T-helper 9 cell (primary cell): ENCODE data around the gene CAMK2G.

ENCODE experiments used
- DNase-seq: peaks from one replicate; pipeline ENCODE4 v3.0.0-alpha.2; 2020

Gene CAMK2G

DNA sequence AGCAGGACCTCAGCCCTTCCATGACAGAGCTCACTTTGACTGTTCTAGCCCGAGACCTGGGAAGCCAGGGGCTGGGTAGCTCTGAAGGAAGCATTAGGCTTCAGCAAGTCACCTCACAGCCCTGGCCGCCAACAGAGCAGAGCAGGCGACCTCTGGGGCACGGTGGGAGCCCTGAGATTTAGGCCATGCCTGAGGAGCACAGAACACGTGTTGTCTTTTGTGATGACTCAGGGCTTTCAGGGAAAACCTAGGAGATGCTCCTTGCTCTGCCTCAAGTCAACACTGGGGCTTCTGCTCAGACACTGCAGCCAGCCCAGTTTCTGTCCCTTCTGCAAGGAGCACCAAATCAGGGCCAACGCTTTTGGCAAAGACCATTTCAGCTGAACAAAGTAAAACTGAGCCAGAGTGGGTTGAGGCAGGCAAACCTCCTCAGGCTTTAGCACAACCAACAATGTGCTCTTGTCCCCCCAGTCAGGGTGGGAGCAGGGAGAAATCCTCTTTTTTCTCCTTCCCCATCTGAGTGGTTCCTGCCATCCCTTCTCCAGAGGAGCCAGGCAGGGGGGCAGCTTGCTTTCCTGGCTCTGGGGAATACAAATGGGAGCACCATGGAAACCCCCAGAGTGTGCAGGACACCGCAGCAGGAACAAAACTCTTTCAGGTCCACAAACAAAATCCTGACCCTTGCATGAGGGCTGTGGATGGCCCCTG is 14.4 kb downstream of the CAMK2G start:
- DNase-seq = no peak

DNA sequence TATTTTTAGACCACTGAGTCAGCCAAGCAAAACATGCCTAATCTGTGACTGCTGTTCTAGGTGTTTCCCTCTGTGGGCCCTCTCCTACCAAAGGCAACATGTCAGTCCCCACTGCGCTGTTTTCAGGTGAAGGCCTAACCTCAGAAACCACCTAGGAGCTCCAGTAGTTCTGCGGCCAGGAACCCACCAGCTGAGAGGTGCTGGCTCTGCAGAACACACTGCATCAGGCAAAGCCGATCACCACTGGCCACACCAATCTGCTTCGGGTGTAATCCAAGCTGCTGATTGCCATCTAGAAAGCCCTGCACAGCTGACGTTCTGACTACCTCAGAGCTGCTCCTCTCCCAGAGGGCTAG is 14.9 kb downstream of the CAMK2G start:
- DNase-seq = peak; percentile 39

DNA sequence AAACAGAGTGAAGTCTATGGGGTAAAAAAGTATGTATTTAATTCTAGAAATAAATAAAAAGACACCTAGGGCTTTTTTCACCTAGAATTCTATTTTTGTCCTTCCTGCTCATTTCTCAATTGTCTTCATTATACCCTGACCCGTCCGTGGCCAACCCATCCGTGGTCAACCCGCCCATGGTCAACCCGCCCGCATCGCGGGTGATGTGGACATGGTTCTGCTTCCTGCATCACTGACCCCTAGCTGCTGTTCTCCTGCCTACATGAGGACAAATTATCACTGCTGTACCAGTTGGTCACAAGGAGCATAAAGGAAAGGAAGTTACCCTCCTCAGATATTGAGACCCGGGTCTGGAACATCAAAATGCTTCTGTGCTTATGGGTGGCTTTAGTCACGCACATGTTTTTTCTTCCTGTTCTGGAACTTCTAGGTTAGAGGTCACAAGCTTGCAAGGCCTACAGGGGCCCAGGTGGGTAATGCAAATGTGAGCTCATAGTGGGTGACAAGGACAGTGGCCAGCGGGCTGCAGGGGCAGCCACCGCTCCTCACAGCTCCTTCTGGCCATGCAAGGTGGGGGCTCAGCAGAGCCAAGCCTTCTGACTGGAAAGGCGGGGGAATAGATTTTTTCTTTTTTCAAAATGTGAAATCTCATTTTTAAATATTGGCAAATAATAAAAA is 15.5 kb downstream of the CAMK2G start:
- no peak for DNase-seq

DNA sequence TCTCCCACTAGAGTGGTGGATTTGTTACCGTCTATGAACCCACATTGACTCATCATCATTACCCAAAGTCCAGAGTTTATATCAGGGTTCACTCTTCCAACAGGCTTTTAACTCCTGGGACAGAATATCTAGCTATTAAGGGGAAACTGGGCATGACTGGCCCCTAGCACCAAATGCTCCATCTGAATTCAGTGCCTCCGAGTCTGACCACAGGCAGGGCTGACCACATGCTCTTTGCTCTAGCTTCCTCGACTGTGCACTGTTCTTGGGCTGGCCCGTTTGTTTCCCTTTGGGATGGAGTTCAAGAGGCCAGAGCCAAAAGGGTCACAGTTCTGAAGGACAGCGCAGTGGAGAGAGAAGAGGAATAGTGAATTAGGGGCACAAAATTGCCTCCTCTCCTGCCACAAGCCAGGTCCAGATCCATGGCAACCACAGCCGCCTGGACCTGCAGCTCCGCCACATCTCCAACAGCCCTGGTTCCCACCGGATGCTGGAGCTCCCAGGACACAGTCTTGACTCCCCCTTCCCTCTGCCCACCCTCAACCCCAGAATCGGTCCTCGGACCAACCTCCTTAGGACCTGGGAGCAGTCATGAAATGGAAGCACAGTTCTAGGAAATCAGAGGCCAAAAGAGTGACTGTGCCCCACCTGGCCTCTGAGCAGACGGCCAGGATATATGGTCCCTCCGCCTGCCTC is 16.2 kb downstream of the CAMK2G start:
- no peak for DNase-seq

DNA sequence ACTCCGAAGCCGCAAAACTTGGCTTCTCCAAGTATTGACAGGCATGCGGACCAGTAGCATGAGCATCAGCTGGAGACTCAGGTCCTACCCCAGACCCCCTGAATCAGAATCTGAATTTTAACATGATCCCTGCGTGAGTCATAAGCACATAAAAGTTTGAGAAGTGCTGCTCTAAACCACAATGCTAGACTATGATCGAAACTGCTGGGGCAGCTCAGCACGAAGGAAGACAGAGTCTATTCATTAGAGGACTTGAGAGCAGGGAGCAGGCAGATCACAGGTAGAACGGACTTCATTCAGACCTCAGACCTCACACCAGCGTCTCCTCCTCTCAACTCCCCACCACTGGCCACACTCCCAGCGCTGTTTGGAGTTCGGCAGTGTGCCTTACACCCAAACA is 16.9 kb downstream of the CAMK2G start:
- no peak for DNase-seq

DNA sequence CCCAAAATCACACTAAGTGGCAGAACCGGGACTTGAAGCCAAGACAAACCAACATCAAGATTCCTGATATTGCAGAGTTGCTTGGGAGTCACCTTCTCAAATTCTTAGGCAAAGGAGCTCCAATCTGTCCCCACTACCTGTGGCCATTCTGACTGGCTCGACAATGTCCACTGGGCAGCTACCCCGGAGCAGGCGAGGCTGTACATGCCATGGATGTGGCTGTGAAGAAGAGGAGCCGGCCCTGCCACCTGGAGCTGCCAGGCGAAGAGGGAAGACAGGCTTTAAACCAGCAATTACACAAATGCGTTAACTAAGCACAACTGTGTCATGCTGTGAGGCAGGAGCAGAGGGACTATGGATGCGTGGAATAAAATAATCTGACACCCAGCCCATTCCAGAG is 18.1 kb downstream of the CAMK2G start:
- DNase-seq = no peak

DNA sequence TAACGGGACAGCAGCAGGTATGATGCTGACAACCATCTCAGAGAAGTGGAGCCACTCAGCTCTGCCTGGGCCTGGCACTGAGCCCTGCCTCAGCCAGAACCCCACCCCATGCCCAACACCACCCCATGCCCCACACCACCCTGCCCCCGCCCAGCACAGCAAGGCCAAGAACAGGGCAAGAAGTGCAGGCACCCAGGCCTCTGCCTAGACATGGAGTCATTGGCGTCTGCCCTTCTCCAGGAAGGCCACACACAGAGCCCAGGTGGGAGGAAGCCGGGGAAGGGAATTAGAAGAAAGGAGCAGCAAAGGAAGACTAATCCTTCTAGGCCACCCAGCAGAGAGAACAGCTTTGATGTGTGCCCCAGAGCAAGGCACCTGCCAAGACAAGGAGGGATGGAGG is 18.9 kb downstream of the CAMK2G start:
- no peak for DNase-seq

DNA sequence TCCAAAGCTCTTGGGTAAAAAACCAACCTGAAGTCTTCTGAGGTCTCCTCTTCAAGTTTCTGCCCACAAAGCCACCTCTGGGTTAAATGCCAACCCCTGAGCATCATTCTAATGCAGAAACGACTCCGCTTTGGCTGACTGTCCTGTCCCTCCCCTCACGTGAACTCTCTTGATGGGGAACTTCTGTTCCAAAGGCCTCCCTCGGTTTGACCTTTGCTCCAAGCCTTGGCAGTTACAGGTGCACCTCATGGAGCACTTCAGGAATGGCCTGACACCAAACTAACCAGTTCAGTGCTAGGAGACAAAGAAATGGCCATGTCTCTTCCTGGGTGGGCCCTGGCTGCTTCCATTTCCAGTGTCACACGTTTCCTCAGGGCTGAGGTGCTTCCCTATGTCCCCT is 20.0 kb downstream of the CAMK2G start:
- no peak for DNase-seq

DNA sequence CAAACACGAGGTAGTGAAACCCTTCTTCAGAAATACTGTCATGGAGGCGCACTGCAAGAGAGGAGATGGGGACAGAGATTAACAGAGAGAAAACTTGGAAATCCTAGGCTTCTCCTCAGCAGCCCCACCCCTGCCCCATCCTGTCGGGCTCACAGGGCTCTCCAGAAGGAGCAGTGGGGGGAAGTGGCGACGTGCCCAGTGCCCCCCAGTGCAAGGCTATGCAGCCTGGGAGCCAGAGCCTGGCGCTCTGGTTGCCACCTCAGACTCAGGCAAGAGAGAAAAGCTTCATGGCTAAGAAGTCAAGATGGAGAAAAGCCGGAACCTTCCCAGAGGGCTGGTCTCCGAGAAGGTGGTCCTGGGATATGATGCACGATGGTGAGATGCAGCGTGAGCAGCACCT is 21.2 kb downstream of the CAMK2G start:
- DNase-seq = no peak

DNA sequence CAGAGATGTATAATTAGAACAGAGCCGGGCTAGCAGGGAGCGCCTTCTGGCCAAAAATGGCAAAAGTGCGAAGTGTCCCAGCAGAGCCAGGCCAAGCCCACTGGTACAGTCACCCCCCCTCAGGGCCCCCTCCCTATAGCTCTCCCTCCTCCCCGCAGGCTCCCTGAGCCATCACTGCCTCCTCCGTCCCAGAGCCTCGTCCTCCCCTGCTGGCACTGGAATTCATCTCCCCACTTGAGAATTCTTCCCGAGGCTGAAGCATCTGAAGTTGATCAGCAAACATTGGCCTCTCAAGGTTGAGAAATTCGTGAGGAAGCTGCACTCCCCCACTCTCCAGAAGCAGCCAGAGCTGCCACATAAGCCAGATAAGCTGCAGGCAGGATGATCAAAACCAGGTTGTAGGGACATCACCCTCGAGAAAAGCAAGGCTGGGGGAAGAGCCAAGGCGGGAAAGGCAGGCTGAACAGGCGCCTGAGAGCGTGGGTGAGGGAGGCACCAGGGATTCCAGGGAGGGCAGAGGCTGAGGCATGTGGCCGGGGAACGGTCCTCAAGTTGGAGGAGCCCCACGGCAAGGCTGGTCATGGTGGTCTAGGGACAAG is 23.4 kb downstream of the CAMK2G start:
- no peak for DNase-seq

DNA sequence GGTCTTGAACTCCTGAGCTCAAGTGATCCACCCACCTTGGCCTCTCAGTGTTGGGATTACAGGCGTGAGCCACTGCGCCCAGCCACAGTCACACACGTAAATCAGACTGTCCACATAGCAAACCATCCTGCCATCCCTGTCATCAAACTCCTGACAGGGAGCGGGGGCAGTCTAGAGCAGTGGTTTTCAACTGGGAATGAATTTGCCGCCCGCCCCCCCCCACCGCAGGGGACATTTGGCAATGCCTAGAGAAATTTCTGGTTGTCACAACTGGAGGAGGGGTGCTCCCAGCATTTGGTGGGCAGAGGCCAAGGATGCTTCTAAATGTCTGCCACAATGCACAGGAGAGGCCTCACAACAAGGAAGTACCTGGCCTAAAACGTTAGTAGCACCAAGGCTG is 24.1 kb downstream of the CAMK2G start:
- DNase-seq = no peak

DNA sequence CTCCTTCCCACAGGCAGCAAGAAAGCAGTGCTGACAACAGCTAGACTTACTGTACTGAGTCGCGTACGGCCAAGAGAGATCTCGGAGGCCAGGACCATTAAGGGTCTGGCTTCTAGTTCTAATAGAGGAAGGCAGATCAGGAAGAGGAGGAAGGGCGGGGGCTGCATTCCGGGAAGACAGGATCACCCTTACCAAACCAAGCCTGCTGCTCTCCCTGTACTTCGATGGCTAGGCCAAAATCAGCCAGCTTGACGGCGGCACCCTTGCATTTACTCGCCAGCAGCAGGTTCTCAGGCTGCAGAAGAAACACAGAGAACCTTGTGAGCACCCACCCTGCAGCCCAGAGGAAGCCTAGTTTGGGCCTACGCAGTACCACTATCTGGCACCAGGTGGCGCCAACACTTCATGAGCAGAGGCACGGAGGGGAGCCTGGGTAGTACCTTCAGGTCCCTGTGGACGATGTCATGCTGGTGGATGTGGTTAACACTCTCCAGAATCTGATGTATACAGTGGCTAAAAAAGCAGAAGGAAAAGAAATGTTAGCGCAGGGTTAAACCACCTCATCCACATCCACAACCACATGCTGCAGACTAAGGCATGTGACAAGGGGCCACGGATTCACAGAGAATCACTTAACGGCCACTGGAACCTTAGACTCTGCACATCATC is 25.4 kb downstream of the CAMK2G start:
- DNase-seq = peak; percentile 95

DNA sequence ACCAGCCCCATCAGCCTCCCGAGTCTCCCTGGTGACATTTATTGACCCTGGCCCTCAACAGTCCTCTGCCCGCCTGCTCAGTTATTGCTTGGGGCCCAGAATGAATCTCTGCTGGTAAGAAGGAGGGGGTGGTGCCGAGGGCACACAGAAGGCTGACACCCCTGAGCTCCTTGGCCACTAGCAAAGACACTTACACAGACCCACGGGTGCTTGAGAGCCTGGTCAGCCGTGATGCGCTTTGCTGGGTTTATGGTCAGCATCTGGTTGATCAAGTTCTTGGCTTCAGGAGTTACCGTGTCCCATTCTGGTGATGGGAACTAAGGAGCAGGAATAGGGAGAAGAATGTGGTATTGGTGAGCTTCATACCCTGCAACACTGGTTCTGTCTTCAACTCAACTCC is 27.3 kb downstream of the CAMK2G start:
- DNase-seq = no peak

DNA sequence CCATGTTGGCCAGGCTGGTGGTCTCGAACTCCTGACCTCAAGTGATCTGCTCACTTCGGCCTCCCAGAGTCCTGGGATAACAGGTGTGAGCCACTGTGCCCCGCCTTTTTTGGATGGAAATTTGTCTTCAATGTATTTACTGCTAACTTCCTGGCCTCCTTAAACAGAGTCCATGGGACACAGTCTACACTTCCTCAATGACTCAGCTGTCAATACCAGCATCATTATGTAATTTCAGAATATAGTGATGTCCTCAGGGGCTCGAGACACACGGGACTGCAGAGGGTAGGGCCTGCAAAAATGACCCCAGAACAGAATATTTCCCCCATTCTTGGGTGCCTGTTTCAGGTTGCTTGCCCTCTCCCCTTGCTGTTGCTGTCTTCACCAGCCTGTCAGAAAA is 31.1 kb downstream of the CAMK2G start:
- DNase-seq = no peak

DNA sequence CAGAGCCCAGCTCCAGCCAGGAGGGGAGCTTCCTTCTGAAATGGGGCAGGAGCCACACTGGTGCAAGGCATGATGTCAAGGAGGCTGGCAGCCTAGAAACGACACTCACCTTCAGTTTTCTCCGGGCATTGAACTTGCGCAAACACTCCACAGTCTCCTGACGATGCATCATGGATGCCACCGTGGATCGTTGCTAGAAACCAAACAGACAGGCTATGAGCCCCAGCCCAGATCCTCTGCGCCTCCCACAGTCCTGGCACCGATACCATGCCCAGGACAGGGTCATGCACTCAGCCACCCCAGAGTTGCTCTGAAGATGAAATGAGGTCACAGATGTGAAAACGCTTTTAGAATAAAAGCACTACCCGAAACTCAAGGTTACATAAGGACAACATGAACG is 32.0 kb downstream of the CAMK2G start:
- no peak for DNase-seq

DNA sequence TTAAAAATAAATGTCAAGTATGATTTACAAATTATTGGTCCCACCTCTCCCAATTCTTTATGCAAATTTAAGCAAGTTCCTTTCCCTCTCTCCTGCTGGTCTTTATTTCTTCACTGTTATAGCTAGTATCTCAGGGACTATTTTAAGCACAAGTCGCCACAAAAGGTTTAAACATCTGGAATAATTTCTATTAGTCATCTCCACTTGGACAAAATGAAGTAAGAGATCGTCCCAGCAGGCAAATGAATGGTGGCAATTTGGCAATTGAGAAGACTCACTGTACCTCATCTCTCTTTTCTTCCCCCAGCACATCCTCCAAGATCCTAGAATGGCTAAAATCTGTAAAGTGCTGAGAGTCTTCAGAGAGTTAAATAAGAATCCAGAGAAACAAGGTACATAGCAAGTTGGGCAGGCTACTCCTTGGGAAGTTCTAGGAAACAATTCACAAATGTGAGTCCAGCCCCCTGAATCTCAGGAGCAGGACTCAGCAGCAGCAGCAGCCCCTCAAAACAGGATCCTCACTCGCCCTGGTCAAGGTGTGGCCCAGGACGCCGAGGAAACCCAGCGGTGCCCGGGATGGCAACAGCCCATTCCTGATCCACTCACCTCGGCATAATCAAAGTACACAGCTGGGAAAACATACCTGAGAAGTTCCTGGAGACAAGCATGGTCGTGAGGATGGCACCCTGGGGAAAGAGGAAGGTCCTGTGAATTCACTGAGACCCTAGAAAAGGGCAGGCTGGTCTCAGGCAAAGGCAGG is 32.6 kb downstream of the CAMK2G start:
- no peak for DNase-seq

DNA sequence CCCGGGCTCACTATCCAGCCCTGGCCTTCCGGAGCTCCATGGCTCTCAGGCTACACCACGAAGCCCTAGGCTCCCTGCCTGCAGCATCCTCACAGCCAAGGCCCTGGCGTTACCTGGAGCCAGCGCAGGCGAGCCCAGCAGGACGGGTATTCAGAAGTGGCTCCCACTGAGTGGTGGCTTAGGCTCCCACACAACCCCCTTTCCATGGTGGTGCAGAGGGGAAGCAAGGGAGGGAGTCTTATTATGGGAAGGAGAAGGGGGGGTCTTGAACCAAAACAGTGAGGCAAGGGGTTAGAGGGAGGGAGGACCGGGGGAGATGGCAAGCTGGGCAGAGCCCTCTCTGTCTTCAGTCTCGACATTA is 33.3 kb downstream of the CAMK2G start:
- no peak for DNase-seq

DNA sequence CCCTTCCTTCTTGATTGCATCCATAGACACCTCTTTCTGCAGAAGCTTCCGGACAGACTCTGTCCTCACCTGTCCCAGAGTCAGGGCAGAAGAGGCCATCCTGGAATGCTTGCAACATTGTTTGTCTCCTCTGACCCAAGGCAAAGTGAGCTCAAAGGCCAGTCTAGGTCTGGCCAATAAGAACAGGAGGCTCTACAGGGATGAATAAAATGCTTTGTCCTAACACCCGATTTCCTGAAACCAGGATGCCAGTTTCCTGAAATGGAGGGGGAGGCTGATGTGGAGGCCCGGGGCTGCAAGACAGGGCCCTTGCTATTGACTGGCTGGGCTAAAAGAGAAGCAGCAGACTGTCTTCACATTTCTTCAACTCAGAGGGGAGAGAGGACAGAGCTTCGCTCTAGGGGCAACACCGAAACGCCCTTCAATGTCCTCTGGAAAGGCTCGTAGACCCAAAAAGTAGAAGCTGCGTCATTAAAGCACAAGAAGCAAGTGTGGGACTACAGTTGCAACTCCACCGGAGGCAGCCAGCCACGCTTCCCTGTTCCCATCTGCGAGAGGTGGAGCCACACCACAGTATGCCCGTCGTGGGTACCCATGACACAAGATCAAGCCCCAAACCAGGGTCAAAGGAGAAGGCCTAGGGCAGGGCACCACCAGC is 33.8 kb downstream of the CAMK2G start:
- DNase-seq = no peak

DNA sequence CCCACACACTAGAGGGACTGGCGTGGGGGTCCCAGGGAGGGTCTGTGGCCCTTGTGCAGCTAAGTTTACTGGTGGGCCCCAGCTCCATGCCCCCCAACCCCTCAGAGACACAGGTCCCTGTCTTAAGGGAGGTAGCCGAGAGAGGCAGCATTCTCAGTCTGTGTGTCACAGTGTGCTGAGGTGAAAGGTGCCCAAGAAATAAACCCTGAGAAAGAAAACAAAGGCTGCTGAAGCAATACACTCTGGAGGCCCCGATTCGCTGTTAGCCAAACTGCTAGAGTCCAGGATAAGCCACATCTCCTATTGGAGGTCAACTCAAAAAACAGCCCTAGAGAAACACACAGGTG is 34.3 kb downstream of the CAMK2G start:
- DNase-seq = no peak

DNA sequence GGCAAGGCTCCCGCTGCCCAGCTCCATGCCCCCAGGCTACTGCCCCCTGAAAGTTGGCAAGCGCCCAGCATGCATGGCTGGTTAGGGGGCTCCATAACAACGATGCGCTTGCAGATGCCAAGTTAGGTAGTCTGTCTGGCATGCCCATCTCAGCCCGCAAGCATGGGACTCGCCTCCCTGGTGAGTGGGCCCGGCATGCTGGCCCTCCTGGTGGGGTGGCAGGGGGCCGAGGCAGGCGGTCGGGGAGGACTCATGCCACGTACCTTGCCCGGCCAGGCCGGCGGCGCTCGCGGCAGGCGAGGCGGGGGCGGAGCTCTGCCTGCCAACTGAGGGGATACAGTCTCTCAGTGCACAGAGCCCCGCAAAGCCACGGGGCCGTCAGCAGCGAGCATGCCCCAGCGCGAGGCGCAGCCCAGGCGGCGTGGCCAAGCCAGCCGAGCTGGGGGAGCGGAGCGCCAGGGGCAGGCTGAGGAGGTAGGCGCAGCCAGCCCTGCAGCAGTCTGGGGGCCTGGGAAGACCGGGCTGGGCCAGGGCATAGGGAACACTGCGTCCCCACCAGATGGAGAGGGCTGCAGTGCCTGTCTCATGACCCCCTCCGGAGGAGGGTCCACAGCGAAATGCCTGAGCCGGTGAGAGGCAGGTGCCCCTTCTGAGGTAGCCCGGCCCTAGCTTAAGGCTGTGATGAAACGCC is 34.9 kb downstream of the CAMK2G start:
- no peak for DNase-seq

DNA sequence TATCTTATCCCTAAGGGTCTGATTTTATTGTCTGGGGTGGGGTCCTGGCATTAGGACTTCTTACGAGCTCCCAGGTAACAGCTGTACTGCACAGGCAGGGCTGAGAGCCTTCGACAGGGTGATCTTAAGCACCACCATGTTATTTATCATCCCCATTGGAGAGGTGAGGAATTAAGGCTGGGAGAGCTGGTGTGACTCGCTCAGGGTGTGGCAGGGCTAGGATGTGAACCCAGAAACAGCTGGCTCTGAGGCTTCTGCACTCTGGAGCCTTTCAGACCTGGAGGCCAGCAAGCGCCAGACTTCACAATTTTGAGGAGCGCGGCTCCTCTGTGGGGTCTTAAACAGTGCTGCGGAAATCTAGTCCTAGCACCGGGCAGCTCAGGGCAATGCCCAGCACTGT is 35.5 kb downstream of the CAMK2G start:
- no peak for DNase-seq
